ENCODE data around the gene OCEL1. TPM values are rescaled to one million over a fixed set of nuclear protein-coding genes. Genes with fewer than 3 reads are reported as not detected.

The OCEL1 gene
- total and polyA plus RNA-seq, 2 of the 13 experiments (the other 11 are each of a cell fraction or from before 2014, with no cell fraction given), result 10.6 to 17.2 TPM

- 0 out of 2 replicates have a peak, but pooled peaks have one; percentile 22 for TF ChIP-seq ZNF609 (CRISPR knock-in tag; IDR thresholded peaks at IDR 0.05; ENCODE audit: borderline replicate concordance)
- peak; percentile 37; the same call in 1 of the 2 replicates for TF ChIP-seq TFDP2 (CRISPR knock-in tag; IDR thresholded peaks at IDR 0.05)
- TF ChIP-seq MEF2D (CRISPR knock-in tag; IDR thresholded peaks at IDR 0.05), result peak; percentile 41; the same call in 1 of the 2 replicates
- TF ChIP-seq TFDP1 (CRISPR knock-in tag; IDR thresholded peaks at IDR 0.05; ENCODE audit: borderline replicate concordance), result peak; percentile 41; the same call in 1 of the 2 replicates
- 0 out of 2 replicates have a peak, but pooled peaks have one; percentile 59 for TF ChIP-seq BRD4 (CRISPR knock-in tag; IDR thresholded peaks at IDR 0.05)
- peak; percentile 72 for TF ChIP-seq ZMYM3 (CRISPR knock-in tag; IDR thresholded peaks at IDR 0.05)
- no peak for TF ChIP-seq ZNF484 (CRISPR knock-in tag; IDR thresholded peaks at IDR 0.05; ENCODE audit: borderline replicate concordance, low read depth)
- TF ChIP-seq TMF1 (CRISPR knock-in tag; IDR thresholded peaks at IDR 0.05; ENCODE audit: low read depth), result 0 out of 2 replicates have a peak, but pooled peaks have one; percentile 54
- TF ChIP-seq ARNTL (CRISPR knock-in tag; IDR thresholded peaks at IDR 0.05), result no peak
- TF ChIP-seq ZFY (CRISPR knock-in tag; IDR thresholded peaks at IDR 0.05), result peak; percentile 59
- TF ChIP-seq ZFP62 (CRISPR knock-in tag; IDR thresholded peaks at IDR 0.05), result no peak
- no peak for TF ChIP-seq CC2D1A (CRISPR knock-in tag; IDR thresholded peaks at IDR 0.05)
- TF ChIP-seq ZNF672 (CRISPR knock-in tag; IDR thresholded peaks at IDR 0.05), result no peak
- 0 out of 2 replicates have a peak, but pooled peaks have one; percentile 36 for TF ChIP-seq RFXAP (CRISPR knock-in tag; IDR thresholded peaks at IDR 0.05; ENCODE audit: borderline replicate concordance)
- no peak for TF ChIP-seq PTBP1 (IDR thresholded peaks at IDR 0.05; ENCODE audit: low read depth, low read length, poor library complexity, severe bottlenecking)
- TF ChIP-seq BATF2 (CRISPR knock-in tag; IDR thresholded peaks at IDR 0.05), result no peak
- TF ChIP-seq ERF (CRISPR knock-in tag; IDR thresholded peaks at IDR 0.05), result peak; percentile 40; the same call in 1 of the 2 replicates
- TF ChIP-seq NR2C2 (CRISPR knock-in tag; IDR thresholded peaks at IDR 0.05; ENCODE audit: borderline replicate concordance), result peak; percentile 60
- peak; percentile 62 for TF ChIP-seq BCL6 (CRISPR knock-in tag; IDR thresholded peaks at IDR 0.05)
- no peak for TF ChIP-seq NAIF1 (CRISPR knock-in tag; IDR thresholded peaks at IDR 0.05; ENCODE audit: borderline replicate concordance)
- no peak; the same call in 1 of the 2 replicates for TF ChIP-seq ELF3 (CRISPR knock-in tag; IDR thresholded peaks at IDR 0.05)
- TF ChIP-seq RARA (CRISPR knock-in tag; IDR thresholded peaks at IDR 0.05), result peak; percentile 93
- peak; percentile 52 for TF ChIP-seq ESRRA (CRISPR knock-in tag; IDR thresholded peaks at IDR 0.05; ENCODE audit: low read depth)
Measured at GRCh38 chr19:17200408-17201079, 25.5 kb upstream of the OCEL1 start (continued).

Data from HepG2 (cell line).